ENCODE data around the gene ZNF608. TPM values are rescaled to one million over a fixed set of nuclear protein-coding genes. Genes with fewer than 3 reads are reported as not detected.

Gene ZNF608
- polyA plus RNA-seq, 1 donor (not counting 4 experiments of a cell fraction or from before 2014, with no cell fraction given): 1.1 TPM

- no peak for TF ChIP-seq CTCF (optimal IDR thresholded peaks at IDR 0.05 in 1 of 3, IDR thresholded peaks at IDR 0.05 in 1 of 3, conservative IDR thresholded peaks at IDR 0.05 in 1 of 3; ENCODE audit: extremely low read depth in 1 of 3, insufficient read depth in 2 of 3, low read length in 3 of 3)
- no peak for TF ChIP-seq EZH2 (IDR thresholded peaks at IDR 0.05; ENCODE audit: low read length)
- Histone ChIP-seq H3K9ac (ENCODE audit: control insufficient read depth, extremely low read depth, insufficient read depth, low read length) (no peak overlapping the region), H3K9me3 (ENCODE audit: control insufficient read depth, low read depth, low read length) (no peaks in the 10 kb centered on the region), H3K4me2 (ENCODE audit: control insufficient read depth, extremely low read depth, insufficient read depth, low read depth, low read length) (no peak overlapping the region), H3K4me1 (ENCODE audit: control insufficient read depth, extremely low read depth, insufficient read depth, low read length) (no peaks in the 10 kb centered on the region), H3K9me1 (ENCODE audit: control insufficient read depth, extremely low read depth, insufficient read depth, low read length) (no peaks in the 10 kb centered on the region), H3K36me3 (ENCODE audit: control insufficient read depth in 2 of 2, extremely low read depth in 1 of 2, insufficient read depth in 2 of 2, low read length in 2 of 2) (no peaks in the 10 kb centered on the region), H4K20me1 (ENCODE audit: control insufficient read depth, extremely low read depth, insufficient read depth, low read length) (no peaks in the 10 kb centered on the region), H3K27ac (ENCODE audit: control insufficient read depth, insufficient read depth, low read length) (no peak overlapping the region), H3K4me3 (ENCODE audit: control insufficient read depth in 2 of 3, extremely low read depth in 1 of 3, insufficient read depth in 2 of 3, low read depth in 1 of 3, low read length in 3 of 3) (no peak overlapping the region), H3K79me2 (ENCODE audit: control insufficient read depth, insufficient read depth, low read length) (no peaks in the 10 kb centered on the region), H2AFZ (ENCODE audit: control insufficient read depth, low read length) (no peak overlapping the region), H3K27me3 (ENCODE audit: control insufficient read depth, extremely low read depth, insufficient read depth, low read length) (no peaks in the 10 kb centered on the region)
- no peak for DNase-seq (ENCODE audit: low read depth, low spot score)
- dilution Hi-C loops (cut with MboI; ENCODE audit: extremely low pct_ligation_motif_present, low sequenced_read_pairs): no loop called here
- no peak for FAIRE-seq
Observed at GRCh38 chr5:124773315-124774311, 27.2 kb upstream of the ZNF608 start.

- Histone ChIP-seq H3K9ac (ENCODE audit: control insufficient read depth, extremely low read depth, insufficient read depth, low read length) (no peak overlapping the region), H3K4me3 (ENCODE audit: control insufficient read depth in 2 of 3, extremely low read depth in 1 of 3, insufficient read depth in 2 of 3, low read depth in 1 of 3, low read length in 3 of 3) (no peak overlapping the region), H2AFZ (ENCODE audit: control insufficient read depth, low read length) (no peak overlapping the region), H3K9me1 (ENCODE audit: control insufficient read depth, extremely low read depth, insufficient read depth, low read length) (no peaks in the 10 kb centered on the region), H3K36me3 (ENCODE audit: control insufficient read depth in 2 of 2, extremely low read depth in 1 of 2, insufficient read depth in 2 of 2, low read length in 2 of 2) (no peaks in the 10 kb centered on the region), H3K79me2 (ENCODE audit: control insufficient read depth, insufficient read depth, low read length) (no peaks in the 10 kb centered on the region), H3K27ac (ENCODE audit: control insufficient read depth, insufficient read depth, low read length) (no peak overlapping the region), H3K9me3 (ENCODE audit: control insufficient read depth, low read depth, low read length) (no peaks in the 10 kb centered on the region), H3K4me1 (ENCODE audit: control insufficient read depth, extremely low read depth, insufficient read depth, low read length) (no peaks in the 10 kb centered on the region), H3K27me3 (ENCODE audit: control insufficient read depth, extremely low read depth, insufficient read depth, low read length) (no peaks in the 10 kb centered on the region), H3K4me2 (ENCODE audit: control insufficient read depth, extremely low read depth, insufficient read depth, low read depth, low read length) (no peak overlapping the region), H4K20me1 (ENCODE audit: control insufficient read depth, extremely low read depth, insufficient read depth, low read length) (no peaks in the 10 kb centered on the region)
- DNase-seq (ENCODE audit: low read depth, low spot score) (no peak), FAIRE-seq (no peak)
- TF ChIP-seq EZH2 (IDR thresholded peaks at IDR 0.05; ENCODE audit: low read length) (no peak), CTCF (optimal IDR thresholded peaks at IDR 0.05 in 1 of 3, IDR thresholded peaks at IDR 0.05 in 1 of 3, conservative IDR thresholded peaks at IDR 0.05 in 1 of 3; ENCODE audit: extremely low read depth in 1 of 3, insufficient read depth in 2 of 3, low read length in 3 of 3) (no peak)
- dilution Hi-C loops (cut with MboI; ENCODE audit: extremely low pct_ligation_motif_present, low sequenced_read_pairs): no loop called here
Observed at GRCh38 chr5:124772457-124773200, 26.2 kb upstream of the ZNF608 start.
